MM.1S (cell line): ENCODE data around the gene DACT3.

Experiments used
- DNase-seq: peaks from one replicate; pipeline ENCODE4 v3.0.0-alpha.2; 2015
- H2AFZ ChIP-seq: fragments of 300-600 bp; sonication (generic); 2 replicates; pipeline ENCODE4 v1.6.0; 2016; ENCODE audit warnings: antibody characterized with exemption, low read length
- H3F3A ChIP-seq: fragments of 300-600 bp; sonication (generic); 2 replicates; pipeline ENCODE4 v1.6.1; 2016; ENCODE audit warnings: mild to moderate bottlenecking, antibody characterized with exemption, low read length, moderate library complexity, mixed read lengths; ENCODE audit not compliant: insufficient read depth
- H3K27ac ChIP-seq: fragments of 300-600 bp; sonication (generic); 2 replicates; pipeline ENCODE4 v1.5.1; 2016; ENCODE audit warnings: mild to moderate bottlenecking, low read length
- H3K27me3 ChIP-seq: fragments of 300-600 bp; sonication (generic); replicated peaks from 2 replicates; pipeline ENCODE4 v1.6.0; 2016; ENCODE audit warnings: low read length; ENCODE audit not compliant: insufficient read depth
- H3K36me3 ChIP-seq: fragments of 300-600 bp; sonication (generic); replicated peaks from 2 replicates; pipeline ENCODE4 v1.6.1; 2016; ENCODE audit warnings: mild to moderate bottlenecking, low read length, mixed read lengths; ENCODE audit not compliant: insufficient read depth
- H3K4me1 ChIP-seq: fragments of 300-600 bp; sonication (generic); 2 replicates; pipeline ENCODE4 v1.6.1; 2016; ENCODE audit warnings: low read length, mixed read lengths
- H3K4me2 ChIP-seq: fragments of 300-600 bp; sonication (generic); 2 replicates; pipeline ENCODE4 v1.6.0; 2016; ENCODE audit warnings: low read depth, low read length
- H3K4me3 ChIP-seq: fragments of 300-600 bp; sonication (generic); 2 replicates; pipeline ENCODE4 v1.5.1; 2016; ENCODE audit warnings: low read length, mixed read lengths
- H3K79me2 ChIP-seq: fragments of 300-600 bp; sonication (generic); 2 replicates; pipeline ENCODE4 v1.6.1; 2016; ENCODE audit warnings: mixed run types, low read length, mixed read lengths
- H3K9ac ChIP-seq: fragments of 300-600 bp; sonication (generic); 2 replicates; pipeline ENCODE4 v1.6.1; 2016; ENCODE audit warnings: low read length, mixed read lengths
- H3K9me2 ChIP-seq: fragments of 300-600 bp; sonication (generic); replicated peaks from 2 replicates; pipeline ENCODE4 v1.6.1; 2016; ENCODE audit warnings: mild to moderate bottlenecking, low read length, mixed read lengths; ENCODE audit not compliant: insufficient read depth
- H3K9me3 ChIP-seq: fragments of 300-600 bp; sonication (generic); replicated peaks from 2 replicates; pipeline ENCODE4 v1.6.1; 2016; ENCODE audit warnings: mild to moderate bottlenecking, low read length, mixed read lengths; ENCODE audit not compliant: insufficient read depth
- H4K20me1 ChIP-seq: fragments of 300-600 bp; sonication (generic); 2 replicates; pipeline ENCODE4 v1.6.1; 2016; ENCODE audit warnings: mild to moderate bottlenecking, low read length, moderate library complexity, mixed read lengths; ENCODE audit not compliant: insufficient read depth
- CTCF ChIP-seq: fragments of 300-600 bp; sonication (generic); IDR thresholded peaks from 2 replicates; pipeline ENCODE4 v1.5.1; 2016; ENCODE audit warnings: antibody characterized with exemption, low read length, mixed read lengths
- EZH2 ChIP-seq: fragments of 300-600 bp; sonication (generic); optimal IDR thresholded peaks from 2 replicates; pipeline ENCODE3; 2017; ENCODE audit warnings: low read depth, mild to moderate bottlenecking, antibody characterized with exemption, low read length, mixed read lengths
- EZH2phosphoT487 ChIP-seq: fragments of 300-600 bp; sonication (generic); IDR thresholded peaks from 2 replicates; pipeline ENCODE4 v1.6.1; 2018; ENCODE audit warnings: antibody characterized with exemption, low read length

The DACT3 gene

GRCh38 chr19:46607448-46607841 is 53.5 kb downstream of the DACT3 start:
- Histone ChIP-seq H3K79me2 (peaks cover 38% of the 10 kb centered on the region), H3K9me3 (no peaks in the 10 kb centered on the region)
- DNase-seq = no peak

GRCh38 chr19:46606681-46607447 is 54.1 kb downstream of the DACT3 start:
- Histone ChIP-seq H4K20me1 (peaks cover 49% of the 10 kb centered on the region), H3K79me2 (peaks cover 44% of the 10 kb centered on the region), H3K27me3 (peaks cover 8% of the 10 kb centered on the region), H3K9me2 (no peaks in the 10 kb centered on the region), H2AFZ (no peak overlapping the region), H3K4me2 (no peak overlapping the region), H3K4me1 (peaks cover 28% of the 10 kb centered on the region), H3F3A (peaks cover 23% of the 10 kb centered on the region), H3K9me3 (no peaks in the 10 kb centered on the region), H3K4me3 (no peak overlapping the region), H3K9ac (no peak overlapping the region), H3K36me3 (peaks cover 11% of the 10 kb centered on the region; the same call in 1 of the 2 replicates), H3K27ac (no peak overlapping the region)
- DNase-seq = no peak
- TF ChIP-seq EZH2 = no peak
- no peak for TF ChIP-seq CTCF
- TF ChIP-seq EZH2phosphoT487 = no peak

More at GRCh38 chr19:46607448-46607841, 53.5 kb downstream of the DACT3 start:
- Histone ChIP-seq H3K9ac (no peak overlapping the region), H3K27me3 (peaks cover 14% of the 10 kb centered on the region), H2AFZ (no peak overlapping the region), H3K27ac (no peak overlapping the region), H3K4me1 (peaks cover 30% of the 10 kb centered on the region), H3K4me2 (no peak overlapping the region), H3K36me3 (peaks cover 11% of the 10 kb centered on the region; the same call in 1 of the 2 replicates), H3K4me3 (no peak overlapping the region), H4K20me1 (peaks cover 52% of the 10 kb centered on the region), H3K9me2 (no peaks in the 10 kb centered on the region), H3F3A (peaks cover 26% of the 10 kb centered on the region)
- TF ChIP-seq EZH2 = no peak
- TF ChIP-seq EZH2phosphoT487 = no peak
- TF ChIP-seq CTCF = no peak

GRCh38 chr19:46606019-46606418 is 55.0 kb downstream of the DACT3 start:
- TF ChIP-seq EZH2 (no peak), CTCF (no peak), EZH2phosphoT487 (no peak)
- Histone ChIP-seq H3K4me2 (no peak overlapping the region), H3K36me3 (peaks cover 11% of the 10 kb centered on the region; the same call in 1 of the 2 replicates), H3F3A (peaks cover 14% of the 10 kb centered on the region), H3K9me2 (no peaks in the 10 kb centered on the region), H4K20me1 (peaks cover 42% of the 10 kb centered on the region), H3K27me3 (0 out of 2 replicates have a peak, but pooled peaks cover 3% of the 10 kb centered on the region), H3K4me1 (peaks cover 20% of the 10 kb centered on the region), H3K79me2 (peaks cover 51% of the 10 kb centered on the region), H2AFZ (no peak overlapping the region), H3K4me3 (no peak overlapping the region), H3K27ac (no peak overlapping the region), H3K9ac (no peak overlapping the region), H3K9me3 (no peaks in the 10 kb centered on the region)
- DNase-seq = no peak
